Memory B cell (primary cell): Measurements from ENCODE around the gene ASB13.

Experiments
- ATAC-seq: fragments of 150-1000 bp; cut with Tn5 transposase; 2 replicates; pipeline ENCODE4 v1.10.0; 2021; ENCODE audit warnings: low read depth, mild to moderate bottlenecking, moderate library complexity
- DNase-seq, 2 donors: peaks; one replicate each; pipeline ENCODE4 v3.0.0; 2022; ENCODE audit warnings: low spot score in 2 of 2
- H3K27ac Mint-ChIP-seq: one replicate; pipeline ENCODE4 v1.8.0; 2022; ENCODE audit warnings: mild to moderate bottlenecking, moderate library complexity, mixed read lengths
- H3K27me3 Mint-ChIP-seq: one replicate; pipeline ENCODE4 v1.8.0; 2022; ENCODE audit warnings: mixed read lengths
- H3K36me3 Mint-ChIP-seq: one replicate; pipeline ENCODE4 v1.8.0; 2022; ENCODE audit warnings: mild to moderate bottlenecking, mixed read lengths
- H3K4me1 Mint-ChIP-seq: one replicate; pipeline ENCODE4 v1.8.0; 2022; ENCODE audit warnings: mixed read lengths
- H3K4me3 Mint-ChIP-seq: one replicate; pipeline ENCODE4 v1.8.0; 2022; ENCODE audit warnings: mild to moderate bottlenecking, moderate library complexity, mixed read lengths
- H3K9me3 Mint-ChIP-seq: one replicate; pipeline ENCODE4 v1.8.0; 2022; ENCODE audit warnings: mixed read lengths

The ASB13 gene

GRCh38 chr10:5684318-5684970 is 18.0 kb upstream of the ASB13 start, which contains the start of gene TASOR2:
Gene TASOR2, plus strand, starts transcription at chr10:5684838. Its CDS starts 35,805 bp downstream, at chr10:5720643.
- peak within 1 kb of the TSS; percentile 97 for H3K27ac Mint-ChIP-seq
- peaks cover 21% of the 10 kb centered on the region for H3K4me1 Mint-ChIP-seq
- H3K36me3 Mint-ChIP-seq, result peaks cover 3% of the 10 kb centered on the region
- peak; percentile 78 to 81 for DNase-seq
- H3K4me3 Mint-ChIP-seq, result peak within 1 kb of the TSS; percentile 97
- no peaks in the 10 kb centered on the region for H3K27me3 Mint-ChIP-seq
- H3K9me3 Mint-ChIP-seq, result no peaks in the 10 kb centered on the region
- peak; percentile 77 for ATAC-seq

GRCh38 chr10:5683065-5683464 is 16.7 kb upstream of the ASB13 start:
- no peak for ATAC-seq
- Mint-ChIP-seq H3K36me3 (no peaks in the 10 kb centered on the region), H3K4me1 (peaks cover 16% of the 10 kb centered on the region), H3K4me3 (no peak overlapping the region), H3K9me3 (no peaks in the 10 kb centered on the region), H3K27ac (no peak overlapping the region), H3K27me3 (peaks cover 4% of the 10 kb centered on the region)
- DNase-seq, result no peak

- H3K4me1 Mint-ChIP-seq, result peaks cover 14% of the 10 kb centered on the region
- no peak overlapping the region for H3K27ac Mint-ChIP-seq
Observed at GRCh38 chr10:5681930-5682329, 15.5 kb upstream of the ASB13 start.

GRCh38 chr10:5679606-5680005 is 13.2 kb upstream of the ASB13 start:
- peaks cover 14% of the 10 kb centered on the region for H3K27me3 Mint-ChIP-seq
- H3K36me3 Mint-ChIP-seq, result no peaks in the 10 kb centered on the region
- no peak overlapping the region for H3K4me3 Mint-ChIP-seq
- H3K4me1 Mint-ChIP-seq, result peaks cover 5% of the 10 kb centered on the region
- no peak overlapping the region for H3K27ac Mint-ChIP-seq
- DNase-seq (no peak), ATAC-seq (no peak)
- no peaks in the 10 kb centered on the region for H3K9me3 Mint-ChIP-seq

More at GRCh38 chr10:5681930-5682329, 15.5 kb upstream of the ASB13 start:
- peaks cover 9% of the 10 kb centered on the region for H3K27me3 Mint-ChIP-seq
- ATAC-seq (no peak), DNase-seq (no peak)
- no peaks in the 10 kb centered on the region for H3K9me3 Mint-ChIP-seq
- no peak overlapping the region for H3K4me3 Mint-ChIP-seq
- H3K36me3 Mint-ChIP-seq, result no peaks in the 10 kb centered on the region

GRCh38 chr10:5679037-5679435 is 12.6 kb upstream of the ASB13 start:
- peaks cover under 1% of the 10 kb centered on the region for H3K9me3 Mint-ChIP-seq
- DNase-seq, result no peak
- peaks cover 14% of the 10 kb centered on the region for H3K27me3 Mint-ChIP-seq

GRCh38 chr10:5678397-5679036 is 12.1 kb upstream of the ASB13 start:
- Mint-ChIP-seq H3K27ac (no peak overlapping the region), H3K27me3 (peaks cover 16% of the 10 kb centered on the region), H3K9me3 (peaks cover 2% of the 10 kb centered on the region), H3K4me1 (no peaks in the 10 kb centered on the region), H3K4me3 (no peak overlapping the region), H3K36me3 (no peaks in the 10 kb centered on the region)
- no peak for DNase-seq
- ATAC-seq, result no peak

More at GRCh38 chr10:5679037-5679435, 12.6 kb upstream of the ASB13 start:
- Mint-ChIP-seq H3K4me1 (peaks cover under 1% of the 10 kb centered on the region), H3K36me3 (no peaks in the 10 kb centered on the region), H3K4me3 (no peak overlapping the region), H3K27ac (no peak overlapping the region)
- no peak for ATAC-seq

- peaks cover 6% of the 10 kb centered on the region for H3K27me3 Mint-ChIP-seq
- peaks cover 2% of the 10 kb centered on the region for H3K36me3 Mint-ChIP-seq
- H3K4me3 Mint-ChIP-seq, result no peak overlapping the region
- ATAC-seq, result no peak
- peaks cover 4% of the 10 kb centered on the region for H3K4me1 Mint-ChIP-seq
- no peak overlapping the region for H3K27ac Mint-ChIP-seq
- DNase-seq, result no peak
- peaks cover 5% of the 10 kb centered on the region for H3K9me3 Mint-ChIP-seq
Observed at GRCh38 chr10:5670662-5671375, 4.4 kb upstream of the ASB13 start.

GRCh38 chr10:5669604-5670003 is 3.2 kb upstream of the ASB13 start:
- Mint-ChIP-seq H3K4me1 (peaks cover 9% of the 10 kb centered on the region), H3K4me3 (no peak overlapping the region), H3K36me3 (peaks cover 2% of the 10 kb centered on the region), H3K27me3 (peaks cover 4% of the 10 kb centered on the region), H3K9me3 (peaks cover 5% of the 10 kb centered on the region), H3K27ac (no peak overlapping the region)
- ATAC-seq (no peak), DNase-seq (no peak)

- H3K27ac Mint-ChIP-seq, result no peak overlapping the region
Observed at GRCh38 chr10:5668429-5668828, 2.0 kb upstream of the ASB13 start.

GRCh38 chr10:5666841-5667630 is 641 bp upstream of the ASB13 start:
- Mint-ChIP-seq H3K27ac (no peak overlapping the region), H3K4me3 (peak overlapping the region; percentile 90), H3K27me3 (peaks cover 6% of the 10 kb centered on the region), H3K9me3 (no peaks in the 10 kb centered on the region), H3K36me3 (no peaks in the 10 kb centered on the region), H3K4me1 (peaks cover 15% of the 10 kb centered on the region)
- DNase-seq (no peak), ATAC-seq (no peak)

More at GRCh38 chr10:5668429-5668828, 2.0 kb upstream of the ASB13 start:
- ATAC-seq, result no peak
- H3K9me3 Mint-ChIP-seq, result peaks cover 3% of the 10 kb centered on the region
- peaks cover 1% of the 10 kb centered on the region for H3K36me3 Mint-ChIP-seq
- no peak overlapping the region for H3K4me3 Mint-ChIP-seq
- no peak for DNase-seq
- peaks cover 9% of the 10 kb centered on the region for H3K4me1 Mint-ChIP-seq
- H3K27me3 Mint-ChIP-seq, result peaks cover 5% of the 10 kb centered on the region

GRCh38 chr10:5665373-5666007 is 905 bp downstream of the ASB13 start:
- H3K9me3 Mint-ChIP-seq, result no peaks in the 10 kb centered on the region
- DNase-seq (no peak), ATAC-seq (peak; percentile 8)
- peak overlapping the region; percentile 90 for H3K4me3 Mint-ChIP-seq
- H3K27me3 Mint-ChIP-seq, result peaks cover 8% of the 10 kb centered on the region
- H3K36me3 Mint-ChIP-seq, result no peaks in the 10 kb centered on the region
- no peak overlapping the region for H3K27ac Mint-ChIP-seq
- peaks cover 16% of the 10 kb centered on the region for H3K4me1 Mint-ChIP-seq

GRCh38 chr10:5663692-5664427 is 2.5 kb downstream of the ASB13 start:
- peaks cover 12% of the 10 kb centered on the region for H3K27me3 Mint-ChIP-seq

More at GRCh38 chr10:5663692-5664427, 2.5 kb downstream of the ASB13 start:
- Mint-ChIP-seq H3K4me1 (peaks cover 28% of the 10 kb centered on the region), H3K4me3 (peak overlapping the region; percentile 12), H3K36me3 (no peaks in the 10 kb centered on the region), H3K27ac (no peak overlapping the region), H3K9me3 (no peaks in the 10 kb centered on the region)
- DNase-seq (no peak), ATAC-seq (no peak)
